H1 (cell line): ENCODE measurements around the gene AKAP9. TPM values are rescaled to one million over a fixed set of nuclear protein-coding genes. Genes with fewer than 3 reads are reported as not detected.

ENCODE experiments used
- EGR1 ChIP-seq: IDR thresholded peaks from 2 replicates; pipeline ENCODE4 v1.6.1; 2011; ENCODE audit warnings: low read depth, low read length, borderline replicate concordance
- RFX5 ChIP-seq: IDR thresholded peaks from 2 replicates; pipeline ENCODE4 v1.6.1; 2011; ENCODE audit warnings: low read depth, low read length, improper control_type of control experiment, borderline replicate concordance
- polyA plus RNA-seq, 7 experiments: library from polyadenylated mRNA; depleted of rRNA in 3 of 7; stranded (reverse) in 5 of 7; unstranded in 2 of 7; fragments of >200 nt in 5 of 7; fragments of 200-250 nt in 2 of 7; gene quantifications; 1 replicate in 5 of 7; 2 replicates in 1 of 7; 4 replicates in 1 of 7; pipeline versions ENCODE4 v1.2.1 to v1.2.3, GENCODE V29; 2011 to 2013; ENCODE audit warnings: missing spikeins in 2 of 7, mixed read lengths in 2 of 7
- total RNA-seq: library from RNA; stranded (reverse); fragmentation: NEBNext Ultra II Directional; extraction: Animal tissue kit (Norgen Biotek cat#: 25700); gene quantifications from 2 replicates; pipeline ENCODE4 v1.2.1, GENCODE V29; 2021

AKAP9 gene
- total and polyA plus RNA-seq, 2 of the 8 experiments (the other 6 are each of a cell fraction or from before 2014, with no cell fraction given) = 6.2 to 26.3 TPM

DNA sequence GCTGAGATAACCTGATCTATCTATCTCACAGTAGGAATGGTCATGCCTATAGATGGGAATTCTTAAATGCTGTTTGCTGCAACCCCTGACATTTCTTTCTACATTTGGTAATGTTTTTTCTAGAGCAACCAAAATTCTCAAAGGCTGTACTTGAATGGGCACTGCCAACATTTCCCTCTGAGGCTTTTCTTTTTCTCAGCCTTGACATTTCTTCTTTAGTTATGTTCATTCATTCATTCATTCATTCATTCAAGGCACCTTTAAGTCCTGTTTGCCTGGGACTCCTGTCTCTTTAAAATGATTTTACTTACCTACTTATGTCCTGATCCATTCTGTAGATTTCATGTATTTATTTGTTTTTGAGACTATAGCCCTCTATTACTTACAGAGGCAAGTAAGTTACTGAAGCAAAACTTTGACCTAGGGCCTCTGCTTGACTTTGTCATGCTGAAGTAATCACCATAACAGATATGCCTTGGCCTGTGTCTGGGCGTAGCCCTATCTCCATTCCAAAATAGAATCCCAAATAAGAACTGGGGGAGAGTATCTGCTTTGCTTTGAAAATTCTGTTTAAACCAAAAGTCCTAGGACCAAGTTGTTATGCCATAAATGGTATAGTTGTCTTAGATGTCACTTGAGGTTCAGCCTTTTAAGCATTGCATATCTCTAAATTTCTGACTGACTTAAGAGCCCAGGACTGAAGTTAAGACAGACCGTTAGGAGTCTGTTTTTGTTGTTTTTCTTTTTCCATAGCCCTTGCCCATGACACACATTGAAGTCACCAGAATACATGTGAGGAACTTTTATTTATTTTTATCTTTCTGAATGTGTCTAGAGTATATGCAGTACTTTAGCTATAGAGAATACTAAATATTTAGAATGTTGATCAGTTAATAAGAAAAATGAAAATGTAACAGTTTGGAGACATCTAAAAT, 59.2 kb downstream of the AKAP9 start (continued):
- TF ChIP-seq RFX5 (no peak), EGR1 (no peak)
